ENCODE measurements around the gene NLK. TPM values are rescaled to one million over a fixed set of nuclear protein-coding genes. Genes with fewer than 3 reads are reported as not detected.
A peak's percentile ranks its signal among the peaks of the same experiment; 100 is the strongest.

Gene NLK
- total and polyA plus RNA-seq, 2 donors (not counting 3 experiments of a cell fraction or from before 2014, with no cell fraction given), result 23.8 to 34.2 TPM

DNA sequence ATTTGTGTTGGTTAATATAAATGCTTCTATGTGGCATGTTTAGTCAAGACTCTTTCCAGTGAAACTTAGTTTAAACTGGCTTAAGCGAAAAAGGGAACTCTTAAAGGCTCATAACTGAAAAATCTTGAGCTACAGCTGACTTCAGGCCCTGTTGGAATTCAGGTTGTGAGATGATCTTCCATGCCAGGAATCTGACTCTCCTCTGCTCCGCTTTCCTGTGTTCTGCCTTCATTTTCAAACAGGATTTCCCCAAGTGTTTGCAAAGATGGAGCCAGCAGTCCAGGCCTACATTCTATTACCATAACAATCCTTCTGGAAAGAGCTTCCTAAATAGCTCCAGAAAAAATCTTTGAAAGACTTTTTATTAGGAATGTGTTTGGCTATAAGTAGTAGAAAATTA is 134.9 kb downstream of the NLK start:
- no peaks in the 10 kb centered on the region for H3K27me3 ChIP-seq (ENCODE audit: control insufficient read depth in 2 of 2, insufficient read depth in 2 of 2, low read length in 2 of 2)
- H3K27ac ChIP-seq (ENCODE audit: insufficient read depth, low read depth, low read length), result no peak overlapping the region
- intact Hi-C loops (cut with micrococcal nuclease), result no loop called here
- ChIA-PET POLR2A (no interaction called here), CTCF (interaction anchor here (1.1 kb wide), 1 partner anchor 8 kb away, joined by 3 read pairs; no protein-coding TSS in a partner anchor)
- no peaks in the 10 kb centered on the region for H4K20me1 ChIP-seq (replicated peaks; ENCODE audit: control insufficient read depth, extremely low read depth, insufficient read depth, low read length)
- no peak overlapping the region for H3K4me2 ChIP-seq (ENCODE audit: insufficient read depth, low read length)
- peaks cover 24% of the 10 kb centered on the region for H3K4me1 ChIP-seq (ENCODE audit: control insufficient read depth, extremely low read depth, insufficient read depth, low read length)
- no peak overlapping the region for H3K4me3 ChIP-seq (replicated peaks in 1 of 3; ENCODE audit: insufficient read depth in 1 of 3, low read depth in 1 of 3, low read length in 3 of 3)
- no peaks in the 10 kb centered on the region for H3K9me3 ChIP-seq (replicated peaks; ENCODE audit: control insufficient read depth, insufficient read depth, low read length)
- peak; percentile 67 for FAIRE-seq
- no peak overlapping the region for H2AFZ ChIP-seq (ENCODE audit: low read depth, low read length)
- no peaks in the 10 kb centered on the region for H3K79me2 ChIP-seq (ENCODE audit: control insufficient read depth, insufficient read depth, low read length)
- TF ChIP-seq EZH2 (IDR thresholded peaks at IDR 0.05; ENCODE audit: borderline replicate concordance, low read depth, low read length, severe bottlenecking) (no peak), FOS (IDR thresholded peaks at IDR 0.05; ENCODE audit: borderline replicate concordance, insufficient read depth, low read length) (no peak), JUN (IDR thresholded peaks at IDR 0.05; ENCODE audit: borderline replicate concordance, insufficient read depth, insufficient read length, low read depth) (no peak), POLR2A (IDR thresholded peaks at IDR 0.05; ENCODE audit: low read depth, low read length) (no peak), GATA2 (IDR thresholded peaks at IDR 0.05; ENCODE audit: insufficient read depth, insufficient read length, low read depth, low read length) (no peak), MYC (IDR thresholded peaks at IDR 0.05; ENCODE audit: low read depth, low read length) (no peak), POLR2AphosphoS5 (IDR thresholded peaks at IDR 0.05; ENCODE audit: insufficient read depth, low read depth, low read length) (no peak)
- TF ChIP-seq, protein P1, sequence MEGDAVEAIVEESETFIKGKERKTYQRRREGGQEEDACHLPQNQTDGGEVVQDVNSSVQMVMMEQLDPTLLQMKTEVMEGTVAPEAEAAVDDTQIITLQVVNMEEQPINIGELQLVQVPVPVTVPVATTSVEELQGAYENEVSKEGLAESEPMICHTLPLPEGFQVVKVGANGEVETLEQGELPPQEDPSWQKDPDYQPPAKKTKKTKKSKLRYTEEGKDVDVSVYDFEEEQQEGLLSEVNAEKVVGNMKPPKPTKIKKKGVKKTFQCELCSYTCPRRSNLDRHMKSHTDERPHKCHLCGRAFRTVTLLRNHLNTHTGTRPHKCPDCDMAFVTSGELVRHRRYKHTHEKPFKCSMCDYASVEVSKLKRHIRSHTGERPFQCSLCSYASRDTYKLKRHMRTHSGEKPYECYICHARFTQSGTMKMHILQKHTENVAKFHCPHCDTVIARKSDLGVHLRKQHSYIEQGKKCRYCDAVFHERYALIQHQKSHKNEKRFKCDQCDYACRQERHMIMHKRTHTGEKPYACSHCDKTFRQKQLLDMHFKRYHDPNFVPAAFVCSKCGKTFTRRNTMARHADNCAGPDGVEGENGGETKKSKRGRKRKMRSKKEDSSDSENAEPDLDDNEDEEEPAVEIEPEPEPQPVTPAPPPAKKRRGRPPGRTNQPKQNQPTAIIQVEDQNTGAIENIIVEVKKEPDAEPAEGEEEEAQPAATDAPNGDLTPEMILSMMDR (IDR thresholded peaks at IDR 0.05; ENCODE audit: extremely low read depth in 1 of 2, insufficient read depth in 1 of 2, low read depth in 1 of 2, low read length in 2 of 2), result no peak
- TF ChIP-seq, protein P2, sequence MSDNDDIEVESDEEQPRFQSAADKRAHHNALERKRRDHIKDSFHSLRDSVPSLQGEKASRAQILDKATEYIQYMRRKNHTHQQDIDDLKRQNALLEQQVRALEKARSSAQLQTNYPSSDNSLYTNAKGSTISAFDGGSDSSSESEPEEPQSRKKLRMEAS (IDR thresholded peaks at IDR 0.05; ENCODE audit: insufficient read depth, insufficient read length), result no peak
- dilution Hi-C loops (cut with MboI; ENCODE audit: extremely low pct_ligation_motif_present, low sequenced_read_pairs), result no loop called here
- no TSS peak for BruUV-seq (replicated peaks)
- no peaks in the 10 kb centered on the region for H3K36me3 ChIP-seq (ENCODE audit: control insufficient read depth in 2 of 2, extremely low read depth in 1 of 2, insufficient read depth in 2 of 2, low read length in 2 of 2)
- H3K9ac ChIP-seq (replicated peaks; ENCODE audit: extremely low read depth, insufficient read depth, low read length), result no peak overlapping the region
- H3K9me1 ChIP-seq (replicated peaks; ENCODE audit: control insufficient read depth, extremely low read depth, insufficient read depth, low read length), result no peaks in the 10 kb centered on the region
- peak; percentile 73 for DNase-seq (ENCODE audit: low read depth, low spot score)

All from endothelial cell of umbilical vein (primary cell).